Hematopoietic multipotent progenitor cell treated with erythropoietin and hydrocortisone succinate and interleukin-3 and kit ligand, for 8 days (in vitro differentiated cells): ENCODE measurements around the gene CTDSPL2.
"Not testable (repeated sequence)": the region's sequence is repeated elsewhere in the genome, so short reads cannot be mapped to it uniquely, and the experiment has no call there.

ENCODE experiments used
- DNase-seq: peaks from one replicate; pipeline ENCODE4 v3.0.0-alpha.2; 2015

The CTDSPL2 gene

DNA sequence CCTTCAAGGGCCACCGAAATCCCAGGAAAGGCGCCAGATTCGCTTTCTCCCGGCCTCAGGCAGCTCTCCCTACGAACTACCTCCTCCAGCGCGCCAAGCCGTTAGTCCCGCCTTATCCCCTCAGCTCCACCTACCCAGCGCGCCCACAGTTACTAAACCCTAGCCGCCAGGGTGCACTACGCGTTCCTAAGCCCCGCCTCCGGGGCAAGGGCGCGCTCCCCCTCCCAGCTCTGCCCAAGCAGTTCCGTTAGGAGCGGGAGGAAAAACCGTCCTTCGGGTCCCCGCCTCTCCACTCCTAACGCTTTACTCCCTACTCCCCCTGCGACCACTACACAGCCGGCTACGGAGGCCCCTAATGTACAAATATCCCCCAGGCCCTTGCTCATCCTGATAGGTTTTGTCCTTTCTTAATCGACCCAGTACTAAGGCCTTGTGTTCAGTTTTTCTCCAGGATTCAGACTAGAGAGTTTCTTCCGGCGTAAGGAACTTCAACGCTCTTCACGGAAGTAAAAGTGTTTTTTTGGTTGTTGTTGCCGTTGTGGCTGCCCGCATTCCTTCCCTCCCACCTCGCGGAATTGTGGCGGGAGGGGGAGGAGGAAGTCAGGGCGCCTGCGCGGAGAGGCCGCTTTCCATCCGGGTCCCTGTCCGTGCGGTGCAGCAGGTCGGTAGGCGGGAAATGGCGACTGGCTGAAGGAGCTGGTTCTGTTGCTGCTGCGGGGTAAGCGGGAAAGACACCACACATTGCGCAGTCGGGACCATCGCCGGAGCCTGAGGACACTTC, at the start of gene CTDSPL2:
TSS of gene CTDSPL2 (plus strand) at position 655 of the 781 bp plus-strand sequence. CDS start 31,386 bp downstream, outside the sequence.
- peak; percentile 98 for DNase-seq

DNA sequence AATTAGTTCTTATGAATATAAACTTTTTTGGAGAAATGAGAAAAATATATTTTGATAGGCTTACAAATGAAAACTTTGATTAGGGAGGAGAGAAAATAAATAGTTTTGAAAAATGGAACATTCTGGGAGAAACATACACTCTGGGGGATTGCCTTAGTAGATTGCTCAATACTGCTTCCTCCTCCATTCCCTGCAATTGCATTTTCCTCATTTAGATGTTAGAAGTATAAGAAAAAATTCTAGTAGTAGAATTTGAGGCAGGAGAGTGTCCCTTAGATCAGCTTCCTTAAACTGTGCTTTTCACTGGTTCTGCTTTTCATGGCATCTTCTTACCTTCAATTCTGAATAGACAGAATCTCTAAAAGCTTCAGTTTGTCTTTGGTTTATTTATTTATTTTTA, 46.2 kb upstream of the CTDSPL2 start:
- no peak for DNase-seq

DNA sequence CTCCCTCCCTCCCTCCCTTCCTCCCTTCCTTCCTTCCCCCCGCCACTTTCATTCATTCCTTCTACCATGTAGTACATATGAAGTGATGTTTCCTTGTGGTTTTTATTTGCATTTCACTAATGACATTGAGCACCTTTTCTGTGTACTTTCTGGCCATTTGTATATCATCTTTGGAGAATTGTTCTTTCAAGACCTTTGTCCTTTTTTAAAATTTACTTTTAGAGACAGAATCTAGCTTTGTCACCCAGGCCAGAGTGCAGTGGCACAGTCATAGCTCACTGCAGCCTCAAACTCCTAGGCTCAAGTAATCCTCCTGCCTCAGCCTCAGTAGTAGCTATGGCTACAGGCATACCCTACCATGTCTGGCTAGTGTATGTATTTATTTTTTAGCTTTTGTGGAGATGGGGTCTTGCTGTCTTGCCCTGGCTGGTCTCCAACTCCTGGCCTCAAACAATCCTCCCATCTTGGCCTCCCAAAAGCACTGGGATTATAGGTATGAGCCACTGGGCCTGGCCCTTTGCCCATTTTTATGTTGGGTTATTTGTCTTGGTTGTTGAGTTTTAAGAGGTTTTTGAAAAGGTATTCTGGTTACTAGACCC, 42.0 kb upstream of the CTDSPL2 start:
- no peak for DNase-seq

DNA sequence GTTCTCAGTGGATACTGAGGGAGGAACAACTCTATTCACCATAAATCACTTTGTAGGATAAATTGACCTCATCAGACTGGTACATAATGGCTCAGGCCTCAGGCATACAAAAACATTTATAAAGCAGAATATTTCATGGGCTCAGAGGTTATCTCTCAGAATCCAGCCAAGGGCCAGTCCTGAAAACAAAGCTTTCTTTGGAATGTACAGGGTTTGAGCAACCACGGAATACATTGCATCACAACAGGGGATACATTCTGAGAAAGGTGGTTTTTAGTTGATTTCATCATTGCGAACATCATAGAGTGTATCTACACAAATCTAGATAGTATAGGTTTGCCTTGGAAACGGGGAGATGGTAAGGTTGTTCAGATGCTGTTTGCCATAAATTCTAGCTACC, 33.4 kb upstream of the CTDSPL2 start:
- DNase-seq: no peak

DNA sequence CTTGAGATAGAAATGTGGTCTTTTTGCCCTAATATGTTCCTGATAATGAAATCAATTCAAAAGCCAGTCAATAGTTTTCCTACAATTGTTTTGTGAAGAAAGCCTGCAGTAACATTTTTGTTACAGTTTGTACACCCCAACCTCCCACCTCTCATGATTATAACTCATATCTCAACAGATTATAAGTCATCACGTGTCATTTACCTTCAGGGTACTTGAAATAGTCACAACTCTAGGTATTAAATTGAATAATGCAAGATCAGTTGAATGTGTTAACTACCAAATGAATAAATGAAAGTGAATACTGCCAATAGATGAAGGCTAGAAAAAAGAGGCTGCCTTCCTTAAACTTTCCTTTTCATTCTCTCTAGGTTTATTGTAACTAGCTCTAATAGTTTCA, 32.9 kb upstream of the CTDSPL2 start:
- DNase-seq: no peak

DNA sequence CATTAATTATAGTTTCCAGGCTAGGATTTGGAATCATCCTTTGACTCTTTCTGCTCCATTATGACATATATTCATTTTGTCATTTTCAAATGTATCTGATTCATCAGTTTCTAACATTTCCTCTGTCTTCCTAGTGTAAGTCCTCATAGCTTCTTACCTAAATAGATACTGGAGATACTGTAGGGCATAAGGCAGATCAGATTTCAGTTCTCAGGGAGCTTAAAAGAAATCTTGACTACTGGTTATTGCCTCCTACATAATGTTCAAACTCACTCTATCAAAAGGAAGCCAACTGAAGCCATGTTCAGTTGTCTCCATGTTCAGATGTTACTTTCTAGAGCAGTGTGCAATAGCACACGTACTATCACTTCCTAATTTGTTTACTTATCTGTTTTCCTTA, 29.6 kb upstream of the CTDSPL2 start:
- DNase-seq: no peak

DNA sequence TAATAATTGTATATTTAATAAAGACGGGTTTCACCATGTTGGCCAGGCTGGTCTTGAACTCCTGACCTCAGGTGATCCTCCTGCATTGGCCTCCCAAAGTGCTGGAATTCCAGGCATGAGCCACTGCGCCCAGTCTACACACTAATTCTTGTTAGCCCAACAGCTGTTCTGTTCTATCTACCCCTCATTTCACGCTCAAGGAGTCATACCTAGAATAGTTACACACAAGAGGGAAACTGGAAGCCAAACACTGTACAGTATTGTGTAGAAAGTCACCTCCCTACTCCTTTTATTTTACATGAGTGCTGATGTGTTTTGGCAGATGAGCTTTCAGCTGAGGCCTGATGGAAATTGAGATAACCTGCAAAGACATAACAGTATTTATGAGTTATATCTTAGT, 13.4 kb upstream of the CTDSPL2 start:
- DNase-seq: no peak

DNA sequence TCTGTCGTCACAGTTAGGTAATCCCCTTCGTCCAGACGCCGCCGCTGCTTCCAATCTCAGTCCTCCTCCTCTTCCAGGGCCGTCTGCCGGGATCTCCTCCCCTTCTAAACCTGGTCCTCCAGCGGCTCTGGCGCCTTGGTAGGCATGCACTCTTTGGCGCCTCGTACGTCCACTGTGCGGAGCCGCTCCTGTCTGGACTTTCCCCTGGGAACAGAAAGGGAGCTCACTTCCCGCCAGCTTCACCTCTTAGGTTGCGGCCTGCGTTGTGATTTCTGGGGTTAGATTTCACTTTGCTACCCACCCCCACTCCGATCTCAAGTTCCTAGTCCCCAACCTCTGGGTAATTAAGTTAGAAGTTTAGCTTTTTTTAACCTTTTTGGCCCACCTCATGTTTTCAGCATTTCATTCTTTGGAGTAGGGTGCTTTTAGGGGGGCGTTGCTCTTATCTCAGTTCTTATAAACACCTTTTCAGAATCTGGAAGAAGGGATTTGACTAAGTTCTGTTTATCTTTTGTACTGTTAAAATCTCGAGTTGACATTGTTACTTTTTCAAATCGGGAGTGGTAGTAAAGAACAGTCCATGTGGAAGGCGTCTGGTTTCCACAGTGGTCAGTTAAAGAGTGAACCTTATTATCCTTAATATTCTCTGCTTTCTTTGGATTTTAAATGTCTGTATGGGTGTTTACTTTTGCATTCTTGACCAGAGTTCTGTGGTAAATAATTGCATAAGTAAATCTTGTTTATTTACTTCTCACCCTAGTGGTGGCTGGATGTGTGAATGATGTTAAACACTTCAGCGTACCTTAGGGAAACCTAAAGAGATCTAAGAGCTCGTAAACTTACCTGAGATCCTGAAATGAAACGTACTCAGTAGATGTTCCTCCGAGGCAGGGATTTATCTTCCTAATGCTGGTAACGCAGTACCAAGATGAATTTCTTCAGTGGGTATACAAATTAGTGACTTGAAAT, 611 bp downstream of the CTDSPL2 start:
- peak; percentile 28 for DNase-seq

DNA sequence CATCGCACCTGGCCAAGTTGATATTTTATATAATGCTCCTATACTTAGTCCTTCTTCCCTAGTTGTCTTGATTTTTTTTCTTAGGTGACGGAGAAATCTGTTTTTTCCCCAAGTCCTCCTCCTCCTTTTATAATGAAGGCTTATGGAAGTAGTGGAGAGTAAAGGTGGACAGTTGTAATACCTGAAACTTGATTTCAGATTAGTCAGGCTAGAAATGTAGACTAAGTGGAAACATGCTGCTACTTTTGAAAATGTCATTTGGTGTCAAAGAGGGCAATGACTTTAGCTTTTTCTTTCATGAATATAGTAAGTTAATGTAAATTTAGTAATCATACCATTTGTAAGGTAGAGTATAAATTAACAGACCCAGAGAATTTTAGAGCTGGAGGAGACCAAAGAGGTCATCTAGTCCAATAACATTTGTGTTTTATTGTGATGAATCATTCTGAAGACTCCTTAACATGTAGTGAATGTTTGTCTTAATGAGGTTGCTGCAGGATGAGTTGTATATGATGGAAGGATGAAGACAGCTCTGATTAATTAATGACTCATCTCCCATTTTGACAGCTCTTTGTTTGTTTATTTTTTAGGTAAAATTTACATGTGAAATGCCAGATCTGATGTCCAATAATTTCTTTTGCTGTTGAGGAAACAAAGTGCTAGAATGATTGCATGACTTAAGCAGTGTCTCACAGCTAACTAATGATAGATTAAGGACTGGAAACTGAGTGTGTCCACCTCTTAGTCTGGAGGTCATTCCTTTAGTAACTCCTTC, 8.7 kb downstream of the CTDSPL2 start:
- DNase-seq: no peak

DNA sequence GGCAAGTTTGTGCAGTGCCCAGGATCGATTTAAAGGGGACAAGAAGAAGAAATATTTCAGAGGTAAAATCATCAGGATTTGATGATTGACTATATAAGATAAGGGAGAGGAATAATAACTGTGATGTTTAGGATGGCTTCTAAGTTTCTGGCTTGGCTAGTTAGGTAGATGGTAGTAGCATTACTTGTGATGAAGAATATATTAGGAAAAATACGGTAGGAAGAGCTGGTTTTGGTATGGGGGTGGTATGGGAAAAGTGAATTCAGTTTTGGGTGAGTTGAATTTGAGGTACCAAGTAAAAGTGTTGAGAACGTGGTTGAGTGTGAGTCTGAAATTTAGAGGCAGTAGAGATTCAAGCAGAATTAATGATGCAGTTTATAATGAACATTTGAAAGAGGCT, 11.0 kb downstream of the CTDSPL2 start:
- no peak for DNase-seq

DNA sequence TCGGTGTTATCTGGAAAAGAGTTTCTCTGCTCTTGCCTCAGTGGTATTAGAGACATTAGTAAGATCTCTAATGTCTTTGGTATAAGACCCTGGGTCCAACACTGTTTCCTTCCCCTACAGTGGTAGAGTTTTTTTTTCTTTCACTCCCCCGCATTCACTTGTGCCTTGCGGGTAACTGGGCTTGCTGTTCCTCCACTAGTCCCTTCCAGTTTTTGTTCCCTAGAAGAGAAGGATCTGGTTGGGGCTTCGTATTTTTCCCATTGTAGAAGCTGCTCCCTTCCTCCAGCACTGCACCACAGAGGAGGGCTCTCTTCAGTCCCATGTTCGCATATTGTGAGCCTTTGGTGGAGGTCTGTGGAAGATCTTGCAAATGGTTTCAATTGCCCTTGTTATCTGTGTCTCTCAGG, 13.7 kb downstream of the CTDSPL2 start:
- no peak for DNase-seq

DNA sequence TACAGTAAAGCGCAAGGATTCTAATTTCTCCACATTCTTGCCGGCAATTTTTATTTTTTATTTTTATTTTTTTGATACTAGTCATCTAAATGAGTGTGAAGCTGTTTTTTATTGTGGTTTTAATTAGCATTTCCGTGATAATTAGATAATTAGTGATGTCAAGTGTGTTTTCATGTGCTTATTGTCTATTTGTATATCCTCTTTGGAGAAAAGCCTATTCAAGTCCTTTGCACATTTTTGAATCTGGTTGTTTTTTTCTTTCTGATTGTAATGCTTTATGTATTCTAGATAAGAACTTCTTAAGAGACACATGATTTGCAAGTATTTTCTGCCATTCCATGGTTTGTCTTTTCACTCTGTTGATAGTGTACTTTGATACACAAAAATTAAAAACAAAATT, 16.1 kb downstream of the CTDSPL2 start:
- no peak for DNase-seq

DNA sequence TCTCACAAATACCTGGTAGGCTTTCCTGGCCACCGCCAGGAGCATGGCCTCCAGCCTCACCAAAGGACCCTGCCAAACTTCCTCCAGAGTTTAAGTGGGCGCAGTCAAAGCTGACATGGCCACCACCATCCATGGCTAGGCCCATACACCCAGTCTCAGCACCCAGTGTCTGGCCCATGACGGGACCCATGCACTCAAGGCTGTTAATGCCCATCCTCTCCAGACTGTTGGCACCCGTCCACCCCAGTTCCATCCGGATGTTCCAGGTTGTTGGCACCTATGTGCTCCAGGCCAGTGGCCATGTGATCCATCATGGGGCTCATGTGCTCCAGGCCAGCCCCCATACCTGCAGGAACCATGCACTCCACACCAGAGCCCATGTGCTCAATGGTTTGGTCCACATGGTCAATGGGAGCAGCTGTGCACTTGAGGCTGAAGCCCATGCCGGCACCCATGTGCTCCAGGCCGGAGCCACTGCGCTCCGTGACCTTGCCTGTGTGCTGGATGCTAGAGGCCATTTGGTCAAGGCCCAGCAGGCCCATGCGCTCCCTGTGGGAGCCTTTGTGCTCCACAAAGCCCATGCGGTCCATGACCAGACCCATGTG, 20.4 kb downstream of the CTDSPL2 start:
- DNase-seq: no peak

DNA sequence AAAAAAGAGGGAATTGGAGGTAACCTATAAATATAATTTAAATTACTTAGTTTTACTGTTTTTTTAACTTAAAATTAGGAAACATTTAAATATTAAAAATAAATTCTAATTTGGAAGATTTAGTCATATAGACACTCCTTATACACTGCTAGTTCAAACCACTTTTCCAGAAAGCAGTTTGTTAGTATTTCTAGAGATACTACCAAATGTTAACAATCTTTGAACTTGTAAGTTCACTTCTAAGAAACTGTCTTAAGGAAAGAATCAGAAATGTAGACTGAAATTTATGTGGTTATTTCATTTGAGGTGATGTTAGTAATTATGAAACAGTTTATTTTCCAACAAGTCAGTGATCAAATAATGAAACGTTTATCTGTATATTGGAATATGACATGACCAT, 22.7 kb downstream of the CTDSPL2 start:
- no peak for DNase-seq

DNA sequence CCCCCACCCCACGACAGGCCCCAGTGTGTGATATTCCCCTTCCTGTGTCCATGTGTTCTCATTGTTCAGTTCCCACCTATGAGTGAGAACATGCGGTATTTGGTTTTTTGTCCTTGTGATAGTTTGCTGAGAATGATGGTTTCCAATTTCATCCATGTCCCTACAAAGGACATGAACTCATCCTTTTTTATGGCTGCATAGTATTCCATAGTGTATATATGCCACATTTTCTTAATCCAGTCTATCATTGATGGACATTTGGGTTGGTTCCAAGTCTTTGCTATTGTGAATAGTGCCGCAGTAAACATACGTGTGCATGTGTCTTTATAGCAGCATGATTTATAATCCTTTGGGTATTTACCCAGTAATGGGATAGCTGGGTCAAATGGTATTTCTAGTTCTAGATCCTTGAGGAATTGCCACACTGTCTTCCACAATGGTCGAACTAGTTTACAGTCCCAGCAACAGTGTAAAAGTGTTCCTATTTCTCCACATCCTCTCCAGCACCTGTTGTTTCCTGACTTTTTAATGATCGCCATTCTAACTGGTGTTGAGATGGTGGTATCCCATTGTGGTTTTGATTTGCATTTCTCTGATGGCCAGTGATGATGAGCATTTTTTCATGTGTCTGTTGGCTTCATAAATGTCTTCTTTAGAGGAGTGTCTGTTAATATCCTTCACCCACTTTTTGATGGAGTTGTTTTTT, 26.3 kb downstream of the CTDSPL2 start:
- not testable (repeated sequence) for DNase-seq

DNA sequence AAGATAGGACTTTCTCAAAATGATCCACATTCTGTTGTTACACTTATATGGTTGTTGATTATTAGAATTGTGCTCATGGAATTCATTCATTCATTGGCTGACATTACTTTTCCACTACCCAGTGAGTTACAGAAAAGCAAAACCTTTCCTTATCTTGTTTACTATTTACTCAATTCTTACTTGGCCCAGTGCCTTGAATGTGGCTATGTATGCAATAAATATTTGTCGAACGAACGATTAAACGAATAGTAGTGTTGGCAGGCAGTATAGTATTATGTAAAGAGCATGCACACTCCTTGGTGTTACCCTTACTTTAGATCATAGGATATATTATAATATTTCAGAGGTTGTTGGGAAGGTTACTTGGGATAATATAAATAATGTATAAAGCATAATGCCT, 31.0 kb downstream of the CTDSPL2 start:
- no peak for DNase-seq

DNA sequence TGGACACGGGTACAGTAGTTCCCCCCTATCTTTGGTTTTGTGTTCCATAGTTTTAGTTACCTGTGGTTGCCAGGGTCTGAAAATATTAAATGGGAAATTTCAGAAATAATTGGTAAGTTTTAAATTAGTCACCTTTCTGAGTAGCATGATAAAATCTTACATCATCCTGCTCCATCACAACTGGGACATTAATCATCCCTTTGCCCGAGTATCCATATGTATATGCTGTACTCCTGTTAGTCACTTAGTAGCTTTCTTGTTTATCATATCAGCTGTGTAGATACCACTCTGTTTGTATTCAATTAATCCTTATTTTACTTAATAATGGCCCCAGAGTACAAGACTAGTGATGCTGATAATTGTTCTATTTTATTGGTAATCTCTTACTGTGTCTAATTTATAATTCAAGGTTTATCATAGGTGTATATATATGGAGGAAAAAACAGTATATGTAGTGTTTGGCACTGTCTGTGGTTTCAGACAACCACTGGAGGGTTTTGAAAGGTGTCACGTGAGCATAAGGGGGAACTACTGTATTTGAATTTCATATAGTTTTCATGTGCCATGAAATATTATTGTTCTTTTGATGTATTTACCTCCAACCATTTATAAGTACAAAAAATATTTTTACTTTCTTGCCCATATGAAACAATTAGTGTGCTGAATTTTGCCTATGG, 41.4 kb downstream of the CTDSPL2 start:
- DNase-seq: no peak

DNA sequence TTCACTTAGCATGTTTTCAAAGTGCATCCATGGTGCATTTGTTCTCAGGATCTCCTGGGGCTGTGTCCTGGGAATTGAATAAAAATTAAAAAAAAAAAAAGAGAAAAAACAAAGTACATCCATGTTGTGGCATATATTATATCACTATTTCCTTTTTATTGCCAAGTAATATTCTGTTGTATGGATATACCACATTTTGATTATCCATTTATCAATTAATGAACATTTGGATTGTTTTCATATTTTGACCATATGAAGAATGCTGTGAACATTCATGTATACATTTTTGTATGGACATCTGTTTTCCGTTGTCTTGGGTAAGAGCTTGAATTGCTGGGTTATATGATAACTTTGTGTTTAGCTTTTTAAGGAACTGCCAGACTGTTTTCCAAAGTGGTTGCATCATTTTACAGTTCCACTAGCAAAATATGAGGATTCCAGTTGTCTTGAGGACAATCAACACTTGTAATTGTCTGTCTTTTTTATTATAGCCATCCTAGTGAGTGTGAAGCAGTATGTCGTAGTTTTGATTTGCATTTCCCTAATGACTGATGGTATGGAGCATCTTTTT, 44.5 kb downstream of the CTDSPL2 start:
- no peak for DNase-seq

DNA sequence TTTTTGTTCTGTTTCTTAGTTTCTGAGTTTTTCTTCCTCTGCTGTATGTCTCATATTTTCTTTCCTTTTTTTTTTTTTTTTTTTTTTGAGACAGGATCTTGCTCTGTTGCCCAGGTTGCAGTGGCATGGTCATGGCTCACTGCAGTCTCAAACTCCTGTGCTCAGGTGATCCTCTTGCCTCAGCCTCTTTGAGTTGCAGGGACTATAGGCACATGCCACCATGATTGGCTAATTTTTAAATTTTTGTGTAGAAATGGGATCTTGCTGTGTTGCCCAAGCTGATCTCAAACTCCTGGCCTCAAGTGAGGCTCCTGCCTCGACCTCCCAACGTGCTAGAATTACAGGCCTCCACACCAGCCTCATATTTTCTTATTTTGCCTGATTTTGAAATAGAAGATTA, 51.9 kb downstream of the CTDSPL2 start:
- DNase-seq: no peak

DNA sequence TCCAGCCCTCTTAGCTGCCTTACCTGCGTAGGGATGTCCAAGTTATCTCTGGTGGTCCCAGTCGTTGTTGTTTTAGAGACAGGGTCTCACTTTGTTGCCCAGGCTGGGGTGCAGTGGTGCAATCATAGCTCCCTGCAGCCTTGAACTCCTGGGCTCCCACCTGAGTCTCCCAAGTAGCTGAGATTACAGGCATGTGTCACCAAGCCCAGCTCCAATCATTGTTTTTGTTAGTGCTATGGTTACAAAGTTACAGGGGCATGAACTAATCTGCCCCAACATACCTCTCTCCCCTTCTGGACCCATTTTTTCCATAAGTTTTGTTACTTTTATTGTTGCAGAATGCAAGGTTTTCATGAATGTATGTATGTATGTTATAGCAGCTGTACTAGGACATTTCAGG, 54.7 kb downstream of the CTDSPL2 start:
- DNase-seq: no peak

DNA sequence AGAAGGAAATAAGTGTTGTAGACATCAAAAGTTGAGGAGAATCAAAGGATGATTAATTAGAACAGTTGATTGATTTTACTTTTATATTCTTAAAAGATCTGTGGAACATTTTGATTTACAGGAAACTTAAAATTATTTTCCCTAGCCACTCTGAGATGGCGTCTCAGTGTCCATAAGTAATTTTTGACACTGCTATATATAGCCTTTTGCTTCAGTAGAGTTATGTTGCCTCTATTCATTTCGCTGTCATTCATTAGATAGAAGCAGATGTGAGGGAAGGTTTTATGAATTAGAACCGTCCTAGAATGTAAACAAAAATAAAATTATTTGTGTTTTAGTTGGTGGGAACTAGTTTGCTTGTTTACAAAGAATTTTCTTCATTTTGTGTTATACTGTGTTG, 58.5 kb downstream of the CTDSPL2 start:
- DNase-seq: no peak
